Prostate gland (tissue), 2 donors: Measurements from ENCODE around the gene TBC1D5. TPM values are rescaled to one million over a fixed set of nuclear protein-coding genes. Genes with fewer than 3 reads are reported as not detected.
"Not testable (repeated sequence)": the region's sequence is repeated elsewhere in the genome, so short reads cannot be mapped to it uniquely, and the experiment has no call there.

Experiments used
- DNase-seq: peaks from one replicate; pipeline ENCODE4 v3.0.0-alpha.2; 2019; ENCODE audit warnings: low spot score
- H3K27ac ChIP-seq, 2 donors: fragments of 200-600 bp; sonication (generic); 2 replicates each; pipeline ENCODE4 v1.5.1; 2017 to 2019
- H3K27me3 ChIP-seq: fragments of 200-600 bp; sonication (generic); replicated peaks from 2 replicates; pipeline ENCODE4 v1.5.1; 2019; ENCODE audit not compliant: insufficient read depth
- H3K36me3 ChIP-seq, 2 donors: fragments of 200-600 bp; sonication (generic); 1 replicate in 1 of 2; 2 replicates in 1 of 2; pipeline versions ENCODE4 v1.5.1 to v1.8.1; 2017 to 2019
- H3K4me1 ChIP-seq: fragments of 200-600 bp; sonication (generic); replicated peaks from 2 replicates; pipeline ENCODE4 v1.5.1; 2019
- H3K4me3 ChIP-seq, 2 donors: fragments of 200-600 bp; sonication (generic); 2 replicates each; pipeline ENCODE4 v1.5.1; 2017 to 2019
- H3K9me3 ChIP-seq: fragments of 200-600 bp; sonication (generic); 2 replicates; pipeline ENCODE4 v1.5.1; 2017
- POLR2A ChIP-seq: fragments of 450-650 bp; IDR thresholded peaks from one replicate; pipeline ENCODE4 v1.6.1; 2016; ENCODE audit warnings: antibody characterized with exemption, mild to moderate bottlenecking
- POLR2AphosphoS5 ChIP-seq: sonication (generic); formaldehyde crosslinking; IDR thresholded peaks from one replicate; pipeline ENCODE4 v1.6.1; 2017; ENCODE audit warnings: antibody characterized with exemption
- WGBS: methylation state at CpG from one replicate; pipeline ENCODE4 v1.1.5; 2018; 5-methylcytosine and 5-hydroxymethylcytosine counted together
- intact Hi-C: fragments of 100-400 bp; cut with DNase I; formaldehyde crosslinking; loops from one replicate; pipeline ENCODE4 v1.14.2; 2022
- total RNA-seq, 2 donors: library from RNA; depleted of rRNA; stranded (reverse); fragments of >200 nt; gene quantifications; one replicate each; pipeline ENCODE4 v1.1.0, GENCODE V29; 2016
- TF ChIP-seq, protein P1 (sequence below), 4 experiments: fragments of 200-600 bp in 2 of 4; fragments of 450-650 bp in 2 of 4; sonication (generic) in 2 of 4; IDR thresholded peaks; 1 replicate in 3 of 4; 2 replicates in 1 of 4; pipeline ENCODE4 v1.5.1; 2016 to 2019; ENCODE audit warnings: antibody characterized with exemption in 4 of 4, mild to moderate bottlenecking in 2 of 4, moderate library complexity in 2 of 4

TBC1D5 gene
- total RNA-seq, 2 donors from 2014 or later = 64.8 to 99.2 TPM

DNA sequence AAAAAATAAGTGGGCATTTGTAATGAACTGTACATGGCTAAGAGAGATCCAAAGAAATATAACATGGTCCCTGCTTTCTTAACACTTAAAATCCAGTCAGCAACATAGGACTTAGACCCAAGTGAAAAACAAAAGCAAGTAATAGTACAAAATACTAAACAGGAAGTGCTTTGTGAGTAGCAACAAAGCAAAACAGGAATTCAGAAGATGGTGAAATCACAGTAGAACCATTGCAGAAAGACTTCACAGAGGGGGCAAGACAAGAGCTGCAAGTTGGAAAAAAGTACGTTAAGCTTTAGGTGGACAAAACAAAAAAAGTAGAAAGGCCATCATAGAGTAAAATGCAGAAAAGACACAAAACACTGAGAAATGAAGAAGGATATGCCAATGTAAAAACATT lies 116.0 kb downstream of the TBC1D5 start:
- TF ChIP-seq POLR2A (no peak), POLR2AphosphoS5 (no peak)
- TF ChIP-seq, protein P1, sequence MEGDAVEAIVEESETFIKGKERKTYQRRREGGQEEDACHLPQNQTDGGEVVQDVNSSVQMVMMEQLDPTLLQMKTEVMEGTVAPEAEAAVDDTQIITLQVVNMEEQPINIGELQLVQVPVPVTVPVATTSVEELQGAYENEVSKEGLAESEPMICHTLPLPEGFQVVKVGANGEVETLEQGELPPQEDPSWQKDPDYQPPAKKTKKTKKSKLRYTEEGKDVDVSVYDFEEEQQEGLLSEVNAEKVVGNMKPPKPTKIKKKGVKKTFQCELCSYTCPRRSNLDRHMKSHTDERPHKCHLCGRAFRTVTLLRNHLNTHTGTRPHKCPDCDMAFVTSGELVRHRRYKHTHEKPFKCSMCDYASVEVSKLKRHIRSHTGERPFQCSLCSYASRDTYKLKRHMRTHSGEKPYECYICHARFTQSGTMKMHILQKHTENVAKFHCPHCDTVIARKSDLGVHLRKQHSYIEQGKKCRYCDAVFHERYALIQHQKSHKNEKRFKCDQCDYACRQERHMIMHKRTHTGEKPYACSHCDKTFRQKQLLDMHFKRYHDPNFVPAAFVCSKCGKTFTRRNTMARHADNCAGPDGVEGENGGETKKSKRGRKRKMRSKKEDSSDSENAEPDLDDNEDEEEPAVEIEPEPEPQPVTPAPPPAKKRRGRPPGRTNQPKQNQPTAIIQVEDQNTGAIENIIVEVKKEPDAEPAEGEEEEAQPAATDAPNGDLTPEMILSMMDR (IDR thresholded peaks at IDR 0.05) = no peak
- Histone ChIP-seq H3K36me3 (no peaks in the 10 kb centered on the region), H3K9me3 (no peaks in the 10 kb centered on the region), H3K4me3 (no peak overlapping the region), H3K4me1 (no peaks in the 10 kb centered on the region), H3K27me3 (no peaks in the 10 kb centered on the region), H3K27ac (no peak overlapping the region)
- 82% methylated on average over 1 of the region's 1 CpG for WGBS
- intact Hi-C loops = no loop called here
- no peak for DNase-seq

- 75% methylated on average over 2 of the region's 2 CpGs for WGBS
- H3K27me3 ChIP-seq = no peaks in the 10 kb centered on the region
- no peaks in the 10 kb centered on the region for H3K4me1 ChIP-seq
- no peak overlapping the region for H3K27ac ChIP-seq
- intact Hi-C loops = no loop called here
- no peaks in the 10 kb centered on the region for H3K9me3 ChIP-seq
- TF ChIP-seq POLR2A (no peak), POLR2AphosphoS5 (no peak)
- TF ChIP-seq, protein P1 (IDR thresholded peaks at IDR 0.05) = no peak
- H3K36me3 ChIP-seq = no peaks in the 10 kb centered on the region
- H3K4me3 ChIP-seq = no peak overlapping the region
- no peak for DNase-seq
Measured at GRCh38 chr3:17625133-17625532, 117.3 kb downstream of the TBC1D5 start.

DNA sequence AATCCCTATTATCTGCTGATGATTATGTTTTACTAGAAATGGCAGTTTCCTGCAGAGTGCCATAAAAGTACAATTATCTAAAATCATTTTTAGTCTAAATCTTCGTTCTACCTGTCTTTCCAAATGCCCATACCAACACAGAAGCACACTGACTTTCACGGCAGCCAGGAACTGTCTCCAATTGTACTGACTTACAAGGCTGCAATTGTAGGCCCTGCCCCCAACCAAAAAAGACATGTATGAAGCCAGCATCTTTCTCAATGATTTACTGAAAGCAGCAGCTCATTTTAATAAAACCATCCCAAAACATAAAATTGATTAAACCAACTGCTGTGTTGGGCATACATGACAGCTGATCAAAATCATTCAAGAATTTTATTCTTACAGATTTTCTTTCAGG lies 119.0 kb downstream of the TBC1D5 start:
- TF ChIP-seq POLR2AphosphoS5 = no peak
- TF ChIP-seq, protein P1 (IDR thresholded peaks at IDR 0.05) = no peak
- no peak for TF ChIP-seq POLR2A
- no peak for DNase-seq
- Histone ChIP-seq H3K4me3 (no peak overlapping the region), H3K36me3 (no peaks in the 10 kb centered on the region), H3K4me1 (no peaks in the 10 kb centered on the region), H3K27me3 (no peaks in the 10 kb centered on the region), H3K27ac (no peak overlapping the region), H3K9me3 (no peaks in the 10 kb centered on the region)
- intact Hi-C loops = no loop called here
- WGBS = 91% methylated on average over 2 of the region's 2 CpGs

- WGBS = 69% methylated on average over 3 of the region's 3 CpGs
- TF ChIP-seq POLR2A (no peak), POLR2AphosphoS5 (no peak)
- TF ChIP-seq, protein P1 (IDR thresholded peaks at IDR 0.05) = no peak
- Histone ChIP-seq H3K27ac (no peak overlapping the region), H3K27me3 (no peaks in the 10 kb centered on the region), H3K4me1 (no peaks in the 10 kb centered on the region), H3K9me3 (no peaks in the 10 kb centered on the region), H3K36me3 (no peaks in the 10 kb centered on the region), H3K4me3 (no peak overlapping the region)
- intact Hi-C loops = no loop called here
- DNase-seq = no peak
Measured at GRCh38 chr3:17619968-17620367, 122.5 kb downstream of the TBC1D5 start.

DNA sequence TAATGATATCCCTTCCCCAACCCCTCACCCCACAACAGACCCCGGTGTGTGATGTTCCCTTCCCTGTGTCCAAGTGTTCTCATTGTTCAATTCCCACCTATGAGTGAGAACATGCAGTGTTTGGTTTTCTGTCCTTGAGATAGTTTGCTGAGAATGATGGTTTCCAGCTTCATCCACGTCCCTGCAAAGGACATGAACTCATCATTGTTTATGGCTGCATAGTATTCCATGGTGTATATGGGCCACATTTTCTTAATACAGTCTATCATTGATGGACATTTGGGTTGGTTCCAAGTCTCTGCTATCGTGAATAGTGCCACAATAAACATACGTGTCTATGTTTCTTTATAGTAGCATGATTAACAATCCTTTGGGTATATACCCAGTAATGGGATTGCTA lies 129.4 kb downstream of the TBC1D5 start:
- 87% methylated on average over 4 of the region's 4 CpGs for WGBS
- DNase-seq, intact Hi-C loops: not testable (repeated sequence)

More for the DNA sequence above, 129.4 kb downstream of the TBC1D5 start:
- H3K9me3 ChIP-seq, H3K27ac ChIP-seq, H3K27me3 ChIP-seq, H3K4me3 ChIP-seq, H3K36me3 ChIP-seq, H3K4me1 ChIP-seq: not testable (repeated sequence)
